ENCODE data around the gene EIPR1.

- TF ChIP-seq CTCF (IDR thresholded peaks at IDR 0.05) (no peak), POLR2A (IDR thresholded peaks at IDR 0.05) (no peak), EP300 (IDR thresholded peaks at IDR 0.05) (no peak)
These were observed 235.9 kb downstream of the EIPR1 start for GRCh38 chr2:3141696-3142095.
